Activated CD8-positive, alpha-beta T cell treated with anti-CD3 and anti-CD28 coated beads, Interleukin-2, amount 10 ng/mL, durations not matched to agents 7 days and 5 days (primary cell): Measurements from ENCODE around the gene ZNF562. TPM values are rescaled to one million over a fixed set of nuclear protein-coding genes. Genes with fewer than 3 reads are reported as not detected.

Source experiments
- total RNA-seq, 2 experiments: library from RNA; stranded (reverse); gene quantifications; one replicate each; pipeline ENCODE4 v1.2.3, GENCODE V29; 2021

The ZNF562 gene
- total RNA-seq, 2 experiments from 2014 or later: 27.2 to 29.2 TPM

Other genes starting within 250 kb of the ZNF562 start
- gene ZNF266, start 239.5 kb downstream of the ZNF562 start, total RNA-seq: 10 to 100 TPM; 25.3 to 25.5 TPM
- under 1 TPM in 1 of 2 experiments, not detected in 1; 0.40 TPM for gene ZNF560, start 176.5 kb downstream of the ZNF562 start, total RNA-seq
- gene ZNF426, start 136.5 kb downstream of the ZNF562 start, total RNA-seq: 10 to 100 TPM; 14.6 to 15.8 TPM
- 10 to 100 TPM; 51.3 to 55.2 TPM for gene ZNF121, start 90.6 kb downstream of the ZNF562 start, total RNA-seq
- gene ZNF561, start 53.9 kb downstream of the ZNF562 start, total RNA-seq: 10 to 100 TPM; 21.1 to 23.2 TPM
- gene ZNF846, start 93.6 kb upstream of the ZNF562 start, total RNA-seq: 10 to 100 TPM in 1 of 2 experiments, 1 to 10 TPM in 1; 9.4 to 12.5 TPM
- 10 to 100 TPM; 26.4 to 29.0 TPM for gene FBXL12, start 144.0 kb upstream of the ZNF562 start, total RNA-seq
- 100 to 1,000 TPM; 383 to 395 TPM for gene UBL5, start 152.8 kb upstream of the ZNF562 start, total RNA-seq
- 100 to 1,000 TPM; 114 to 117 TPM for gene PIN1, start 160.2 kb upstream of the ZNF562 start, total RNA-seq